Measurements from ENCODE around the gene RPP21.

Gene RPP21

GRCh38 chr6:30319146-30319835 is 25.7 kb upstream of the RPP21 start:
- peaks cover 79% of the 10 kb centered on the region for H4K20me1 ChIP-seq (ENCODE audit: low read depth, low read length)
- H3K4me3 ChIP-seq (ENCODE audit: insufficient read depth, low read length, poor library complexity, severe bottlenecking) = no peak overlapping the region
- TF ChIP-seq CTCF (IDR thresholded peaks at IDR 0.05; ENCODE audit: insufficient read depth, low read length, poor library complexity, severe bottlenecking) (no peak), EZH2phosphoT487 (conservative IDR thresholded peaks at IDR 0.05; ENCODE audit: low read length) (no peak)
- no peak overlapping the region for H2AFZ ChIP-seq (ENCODE audit: low read depth, low read length, severe bottlenecking)
- H3K27me3 ChIP-seq (ENCODE audit: low read length) = no peaks in the 10 kb centered on the region
- H3K9me3 ChIP-seq (ENCODE audit: insufficient read depth, low read length) = no peaks in the 10 kb centered on the region
- no peak overlapping the region for H3K9ac ChIP-seq (ENCODE audit: low read length)
- H3K9me2 ChIP-seq (replicated peaks; ENCODE audit: insufficient read depth, low read length) = no peaks in the 10 kb centered on the region
- peaks cover 100% of the 10 kb centered on the region for H3K79me2 ChIP-seq (ENCODE audit: insufficient read depth, low read length)
- H3K27ac ChIP-seq (ENCODE audit: low read depth, low read length) = no peak overlapping the region
- H3K4me2 ChIP-seq (ENCODE audit: low read depth, low read length, poor library complexity, severe bottlenecking) = no peak overlapping the region
- H3F3A ChIP-seq (ENCODE audit: insufficient read depth) = no peaks in the 10 kb centered on the region; the same call in 1 of the 2 replicates
- peaks cover 16% of the 10 kb centered on the region; the same call in 1 of the 2 replicates for H3K36me3 ChIP-seq (ENCODE audit: low read length)

DNA sequence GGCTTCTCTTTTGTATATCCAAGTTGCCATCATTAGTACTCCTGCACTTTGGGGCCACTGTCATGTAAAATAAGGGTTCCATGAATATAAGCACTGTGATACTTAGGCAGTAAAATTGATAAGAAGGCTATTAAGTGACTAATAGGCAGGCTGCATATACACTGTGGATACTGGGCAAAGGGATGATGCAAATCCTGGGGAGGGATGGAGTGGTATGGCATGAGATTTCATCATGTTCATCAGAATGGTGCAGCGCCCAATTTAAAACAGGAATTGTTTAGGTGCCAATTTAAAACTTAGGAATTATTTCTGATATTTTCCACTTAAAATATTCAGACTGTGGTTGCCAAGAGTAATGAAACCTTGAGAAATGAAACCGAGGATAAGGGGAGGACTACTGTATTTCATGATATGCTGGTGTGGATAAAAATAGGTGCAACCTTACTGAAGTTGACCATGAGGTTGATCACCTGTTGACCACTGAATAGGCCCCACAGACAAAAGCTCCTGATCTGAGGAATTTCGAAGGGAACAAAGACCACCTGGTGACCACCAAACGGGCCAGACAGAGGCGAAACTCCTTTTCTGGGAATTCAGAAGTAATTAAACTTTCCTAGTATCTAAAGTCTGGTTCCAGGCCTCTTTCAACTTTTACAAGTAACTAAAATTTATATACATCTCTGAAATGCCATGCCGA is 23.1 kb upstream of the RPP21 start:
- Histone ChIP-seq H4K20me1 (ENCODE audit: low read depth, low read length) (peaks cover 71% of the 10 kb centered on the region), H3K36me3 (ENCODE audit: low read length) (peaks cover 5% of the 10 kb centered on the region; the same call in 1 of the 2 replicates), H3K9ac (ENCODE audit: low read length) (no peak overlapping the region), H3K4me3 (ENCODE audit: insufficient read depth, low read length, poor library complexity, severe bottlenecking) (no peak overlapping the region), H3K79me2 (ENCODE audit: insufficient read depth, low read length) (peaks cover 97% of the 10 kb centered on the region), H3K27me3 (ENCODE audit: low read length) (no peaks in the 10 kb centered on the region), H3K9me3 (ENCODE audit: insufficient read depth, low read length) (no peaks in the 10 kb centered on the region), H3K9me2 (replicated peaks; ENCODE audit: insufficient read depth, low read length) (no peaks in the 10 kb centered on the region), H2AFZ (ENCODE audit: low read depth, low read length, severe bottlenecking) (no peak overlapping the region), H3F3A (ENCODE audit: insufficient read depth) (peaks cover 4% of the 10 kb centered on the region), H3K4me2 (ENCODE audit: low read depth, low read length, poor library complexity, severe bottlenecking) (peak overlapping the region; percentile 22), H3K27ac (ENCODE audit: low read depth, low read length) (no peak overlapping the region)
- no peak for TF ChIP-seq CTCF (IDR thresholded peaks at IDR 0.05; ENCODE audit: insufficient read depth, low read length, poor library complexity, severe bottlenecking)
- no peak for TF ChIP-seq EZH2phosphoT487 (conservative IDR thresholded peaks at IDR 0.05; ENCODE audit: low read length)

DNA sequence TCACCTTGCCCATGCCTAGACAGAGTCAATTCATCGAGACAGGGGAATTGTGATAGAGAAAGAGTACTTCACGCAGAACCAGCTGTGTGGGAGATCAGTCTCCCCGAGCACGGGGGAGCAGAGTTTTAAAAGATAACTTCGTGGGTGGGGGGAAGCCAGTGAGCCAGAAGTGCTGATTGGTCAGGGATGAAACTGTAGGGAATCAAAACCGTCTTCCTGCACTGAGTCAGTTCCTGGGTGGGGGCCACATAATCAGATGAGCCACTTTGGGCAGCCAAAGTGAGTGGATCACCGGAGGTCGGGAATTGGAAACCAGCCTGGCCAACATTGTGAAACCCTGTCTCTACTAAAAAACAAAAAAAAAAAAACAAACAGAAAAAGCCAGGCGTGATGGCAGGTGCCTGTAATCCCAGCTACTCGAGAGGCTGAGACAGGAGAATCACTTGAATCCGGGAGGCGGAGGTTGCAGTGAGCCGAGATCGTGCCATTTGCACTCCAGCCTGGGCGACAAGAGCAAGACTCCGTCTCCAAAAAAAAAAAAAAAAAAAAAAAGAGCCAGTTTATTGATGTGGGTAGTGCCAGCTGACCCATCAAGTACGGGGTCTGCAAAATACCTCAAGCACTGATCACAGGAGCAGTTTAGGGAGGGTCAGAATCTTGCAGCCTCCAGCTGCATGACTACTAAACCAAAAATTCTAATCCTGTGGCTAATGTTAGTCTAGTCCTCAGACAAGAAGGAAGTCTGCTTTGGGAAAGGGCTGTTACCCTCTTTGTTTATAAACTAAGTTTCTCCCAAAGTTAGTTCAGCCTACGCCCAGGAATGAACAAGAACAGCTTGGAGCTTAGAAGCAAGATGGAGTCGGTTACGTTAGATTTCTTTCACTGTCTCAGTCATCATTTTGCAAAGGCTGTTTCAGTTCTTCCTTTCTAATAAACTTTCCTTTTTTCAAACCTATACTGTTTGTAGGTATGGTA is 22.1 kb upstream of the RPP21 start:
- H3K9me3 ChIP-seq (ENCODE audit: insufficient read depth, low read length) = no peaks in the 10 kb centered on the region
- peaks cover 61% of the 10 kb centered on the region for H4K20me1 ChIP-seq (ENCODE audit: low read depth, low read length)
- no peak overlapping the region for H2AFZ ChIP-seq (ENCODE audit: low read depth, low read length, severe bottlenecking)
- TF ChIP-seq EZH2phosphoT487 (conservative IDR thresholded peaks at IDR 0.05; ENCODE audit: low read length) (no peak), CTCF (IDR thresholded peaks at IDR 0.05; ENCODE audit: insufficient read depth, low read length, poor library complexity, severe bottlenecking) (no peak)
- peaks cover 91% of the 10 kb centered on the region for H3K79me2 ChIP-seq (ENCODE audit: insufficient read depth, low read length)
- H3K27ac ChIP-seq (ENCODE audit: low read depth, low read length) = no peak overlapping the region
- H3K9ac ChIP-seq (ENCODE audit: low read length) = no peak overlapping the region
- peak overlapping the region; percentile 73 for H3K4me2 ChIP-seq (ENCODE audit: low read depth, low read length, poor library complexity, severe bottlenecking)
- H3K9me2 ChIP-seq (replicated peaks; ENCODE audit: insufficient read depth, low read length) = no peaks in the 10 kb centered on the region
- H3K36me3 ChIP-seq (ENCODE audit: low read length) = 0 out of 2 replicates have a peak, but pooled peaks cover 2% of the 10 kb centered on the region
- H3F3A ChIP-seq (ENCODE audit: insufficient read depth) = peaks cover 5% of the 10 kb centered on the region
- H3K27me3 ChIP-seq (ENCODE audit: low read length) = no peaks in the 10 kb centered on the region
- no peak overlapping the region for H3K4me3 ChIP-seq (ENCODE audit: insufficient read depth, low read length, poor library complexity, severe bottlenecking)

Data from SU-DHL-6 (cell line).